CD4-positive, alpha-beta T cell treated with Interleukin-4 for 4 hours (primary cell): ENCODE results near the gene CDCA3.
A peak's percentile ranks its signal among the peaks of the same experiment; 100 is the strongest.

ENCODE experiments used
- DNase-seq: peaks from one replicate; pipeline ENCODE4 v3.0.0-alpha.2; 2020

Gene CDCA3

GRCh38 chr12:6831450-6831995 lies 19.6 kb downstream of the CDCA3 start:
- DNase-seq = no peak

- DNase-seq = no peak
Observed at GRCh38 chr12:6830999-6831398, 20.1 kb downstream of the CDCA3 start.

- no peak for DNase-seq
Observed at GRCh38 chr12:6830286-6830890, 20.7 kb downstream of the CDCA3 start.

- no peak for DNase-seq
Observed at GRCh38 chr12:6829536-6830220, 21.4 kb downstream of the CDCA3 start.

- DNase-seq = peak; percentile 8
Observed at GRCh38 chr12:6828781-6829535, 22.1 kb downstream of the CDCA3 start.

- DNase-seq = no peak
Observed at GRCh38 chr12:6827982-6828780, 22.9 kb downstream of the CDCA3 start, which contains the start of gene P3H3. Gene P3H3 (plus strand): TSS chr12:6828407. CDS start chr12:6828441, 34 bp downstream.

GRCh38 chr12:6827437-6827911 lies 23.6 kb downstream of the CDCA3 start:
- peak; percentile 26 for DNase-seq

- DNase-seq = no peak
Observed at GRCh38 chr12:6826734-6827436, 24.2 kb downstream of the CDCA3 start.

GRCh38 chr12:6826125-6826733 lies 24.9 kb downstream of the CDCA3 start:
- DNase-seq = no peak

- DNase-seq = peak; percentile 73
Observed at GRCh38 chr12:6825398-6826124, 25.5 kb downstream of the CDCA3 start.

- no peak for DNase-seq
Observed at GRCh38 chr12:6824901-6825381, 26.1 kb downstream of the CDCA3 start.

- no peak for DNase-seq
Observed at GRCh38 chr12:6824085-6824775, 26.9 kb downstream of the CDCA3 start.

- DNase-seq = no peak
Observed at GRCh38 chr12:6823182-6824084, 27.7 kb downstream of the CDCA3 start.

- no peak for DNase-seq
Observed at GRCh38 chr12:6822426-6823135, 28.5 kb downstream of the CDCA3 start.

GRCh38 chr12:6821591-6822425 lies 29.3 kb downstream of the CDCA3 start, which contains the start of gene GPR162:
Gene GPR162 (plus strand): TSS chr12:6821821. CDS start chr12:6823899, 2,078 bp downstream.
- DNase-seq = no peak

- DNase-seq = no peak
Observed at GRCh38 chr12:6820166-6820565, 30.9 kb downstream of the CDCA3 start.
